Measurements from ENCODE around the gene SLC7A6. TPM values are rescaled to one million over a fixed set of nuclear protein-coding genes. Genes with fewer than 3 reads are reported as not detected.

Gene SLC7A6
- total RNA-seq, 1 donor from 2014 or later = 50.7 TPM

DNA sequence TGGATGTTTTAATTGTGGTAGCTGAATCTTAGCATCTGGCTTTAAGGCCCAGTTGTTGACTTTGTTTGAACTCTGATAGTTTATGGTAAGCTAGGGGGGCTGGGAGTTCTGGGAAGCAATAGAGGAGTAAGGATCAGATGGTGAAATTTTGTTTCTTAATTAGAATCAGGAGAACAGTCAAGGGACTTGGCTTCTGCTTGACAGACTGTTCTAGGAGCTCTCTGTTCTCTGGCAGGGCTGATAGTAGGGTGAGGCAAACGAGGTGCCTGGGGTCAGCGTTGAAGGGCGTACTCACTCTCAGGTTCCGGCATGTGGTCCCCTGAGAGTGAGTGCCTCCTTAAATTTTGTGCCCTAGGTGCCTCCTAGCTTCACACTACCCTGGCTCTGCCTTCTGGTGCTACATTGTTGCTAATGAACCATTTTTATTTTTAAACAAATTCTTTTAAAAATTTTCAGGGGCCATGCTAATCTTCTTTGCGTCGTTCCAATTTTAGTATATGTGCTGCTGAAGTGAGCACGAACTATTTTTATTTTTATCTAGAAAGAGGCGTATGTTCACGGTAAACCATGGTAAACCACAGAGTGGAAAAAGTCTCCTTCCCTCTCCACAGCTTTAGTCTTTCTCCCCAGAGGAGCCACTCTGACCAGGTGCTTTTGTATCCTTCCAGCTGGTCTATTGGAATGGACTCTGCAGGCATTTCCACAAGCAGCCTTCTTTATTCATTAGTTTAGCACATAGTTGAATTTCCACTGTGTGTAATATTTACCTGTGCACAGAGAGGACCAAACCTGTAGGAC is 19.7 kb downstream of the SLC7A6 start:
- Mint-ChIP-seq H3K4me3 (ENCODE audit: unreplicated experiment) (no peak overlapping the region), H3K27ac (ENCODE audit: unreplicated experiment) (peak overlapping the region; percentile 15), H3K4me1 (ENCODE audit: unreplicated experiment) (peaks cover 20% of the 10 kb centered on the region), H3K27me3 (ENCODE audit: unreplicated experiment) (no peaks in the 10 kb centered on the region), H3K36me3 (ENCODE audit: unreplicated experiment) (peaks cover 45% of the 10 kb centered on the region), H3K9me3 (ENCODE audit: unreplicated experiment) (no peaks in the 10 kb centered on the region)
- DNase-seq (ENCODE audit: extremely low spot score, unreplicated experiment) = no peak
- TF ChIP-seq, protein P1, sequence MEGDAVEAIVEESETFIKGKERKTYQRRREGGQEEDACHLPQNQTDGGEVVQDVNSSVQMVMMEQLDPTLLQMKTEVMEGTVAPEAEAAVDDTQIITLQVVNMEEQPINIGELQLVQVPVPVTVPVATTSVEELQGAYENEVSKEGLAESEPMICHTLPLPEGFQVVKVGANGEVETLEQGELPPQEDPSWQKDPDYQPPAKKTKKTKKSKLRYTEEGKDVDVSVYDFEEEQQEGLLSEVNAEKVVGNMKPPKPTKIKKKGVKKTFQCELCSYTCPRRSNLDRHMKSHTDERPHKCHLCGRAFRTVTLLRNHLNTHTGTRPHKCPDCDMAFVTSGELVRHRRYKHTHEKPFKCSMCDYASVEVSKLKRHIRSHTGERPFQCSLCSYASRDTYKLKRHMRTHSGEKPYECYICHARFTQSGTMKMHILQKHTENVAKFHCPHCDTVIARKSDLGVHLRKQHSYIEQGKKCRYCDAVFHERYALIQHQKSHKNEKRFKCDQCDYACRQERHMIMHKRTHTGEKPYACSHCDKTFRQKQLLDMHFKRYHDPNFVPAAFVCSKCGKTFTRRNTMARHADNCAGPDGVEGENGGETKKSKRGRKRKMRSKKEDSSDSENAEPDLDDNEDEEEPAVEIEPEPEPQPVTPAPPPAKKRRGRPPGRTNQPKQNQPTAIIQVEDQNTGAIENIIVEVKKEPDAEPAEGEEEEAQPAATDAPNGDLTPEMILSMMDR (IDR thresholded peaks at IDR 0.05) = no peak

GRCh38 chr16:68284847-68285246 is 20.5 kb downstream of the SLC7A6 start:
- peaks cover 28% of the 10 kb centered on the region for H3K4me1 Mint-ChIP-seq (ENCODE audit: unreplicated experiment)
- H3K4me3 Mint-ChIP-seq (ENCODE audit: unreplicated experiment) = no peak overlapping the region
- DNase-seq (ENCODE audit: extremely low spot score, unreplicated experiment) = no peak
- H3K27me3 Mint-ChIP-seq (ENCODE audit: unreplicated experiment) = no peaks in the 10 kb centered on the region
- H3K9me3 Mint-ChIP-seq (ENCODE audit: unreplicated experiment) = no peaks in the 10 kb centered on the region
- H3K36me3 Mint-ChIP-seq (ENCODE audit: unreplicated experiment) = peaks cover 40% of the 10 kb centered on the region
- H3K27ac Mint-ChIP-seq (ENCODE audit: unreplicated experiment) = no peak overlapping the region
- TF ChIP-seq, protein P1 (IDR thresholded peaks at IDR 0.05) = no peak

DNA sequence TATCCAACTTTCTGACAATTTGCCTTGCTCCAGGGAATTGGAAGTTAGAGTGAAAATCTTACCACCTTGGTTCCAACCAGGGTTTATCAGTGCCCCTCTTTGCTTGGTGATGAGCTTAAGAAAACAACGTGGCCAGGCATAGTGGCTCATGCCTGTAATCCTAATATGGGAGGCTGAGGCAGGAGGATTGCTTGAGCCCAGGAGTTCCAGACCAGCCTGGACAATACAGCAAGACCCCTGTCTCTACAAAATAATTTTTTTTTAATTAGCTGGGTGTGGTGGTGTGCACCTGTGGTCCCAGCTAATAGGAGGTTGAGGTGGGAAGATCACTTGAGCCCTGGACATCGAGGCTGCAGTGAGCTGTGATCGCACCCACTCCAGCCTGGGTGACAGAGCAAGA is 21.4 kb downstream of the SLC7A6 start:
- H3K27ac Mint-ChIP-seq (ENCODE audit: unreplicated experiment) = no peak overlapping the region

DNA sequence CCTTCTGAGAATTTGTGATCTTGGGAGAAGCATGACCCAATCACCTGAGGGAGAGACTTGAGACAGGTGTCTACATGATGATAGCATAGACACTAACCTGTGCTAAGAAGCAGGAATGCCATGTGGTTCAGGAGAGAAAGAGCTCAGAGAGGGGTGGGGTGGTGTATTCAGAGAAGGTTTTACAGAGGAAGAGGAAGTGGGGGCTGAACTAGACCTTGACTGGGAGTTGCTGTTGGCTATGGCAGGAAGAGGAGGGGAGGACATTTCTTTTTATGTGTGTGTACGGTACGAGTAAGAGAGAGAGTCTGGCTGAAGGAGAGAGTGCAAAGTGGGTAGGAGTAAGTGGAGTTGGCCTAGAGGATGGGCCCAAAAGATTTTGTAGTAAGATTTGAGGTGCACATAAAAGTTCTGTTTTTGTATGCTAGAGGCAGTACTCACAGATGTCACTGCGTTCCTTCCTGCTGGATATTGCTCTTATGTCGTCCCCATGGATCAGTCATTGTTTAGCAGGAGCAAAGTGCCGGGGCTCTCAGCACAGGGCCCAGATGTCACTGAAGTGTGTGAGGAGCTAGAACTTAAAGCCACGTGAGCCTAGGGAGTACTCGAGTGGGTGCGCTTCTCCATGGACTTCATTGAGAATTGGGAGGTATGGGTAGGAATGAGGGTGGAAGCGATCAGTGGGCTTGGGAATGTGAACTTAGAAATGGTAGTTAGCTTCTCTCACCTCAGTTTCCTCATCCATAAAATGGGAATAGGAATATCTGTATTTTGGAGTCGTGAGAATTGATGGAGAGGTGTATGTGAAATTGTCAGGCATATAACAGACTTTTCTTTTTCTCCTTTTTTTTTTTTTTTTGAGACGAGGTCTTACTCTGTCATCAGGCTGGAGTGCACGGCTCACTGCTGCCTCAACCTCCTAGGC is 22.1 kb downstream of the SLC7A6 start:
- Mint-ChIP-seq H3K4me1 (ENCODE audit: unreplicated experiment) (peaks cover 41% of the 10 kb centered on the region), H3K27ac (ENCODE audit: unreplicated experiment) (no peak overlapping the region), H3K9me3 (ENCODE audit: unreplicated experiment) (no peaks in the 10 kb centered on the region), H3K36me3 (ENCODE audit: unreplicated experiment) (peaks cover 35% of the 10 kb centered on the region), H3K4me3 (ENCODE audit: unreplicated experiment) (no peak overlapping the region), H3K27me3 (ENCODE audit: unreplicated experiment) (no peaks in the 10 kb centered on the region)
- TF ChIP-seq, protein P1 (IDR thresholded peaks at IDR 0.05) = no peak
- DNase-seq (ENCODE audit: extremely low spot score, unreplicated experiment) = no peak

More for the DNA sequence above, 21.4 kb downstream of the SLC7A6 start:
- Mint-ChIP-seq H3K36me3 (ENCODE audit: unreplicated experiment) (peaks cover 39% of the 10 kb centered on the region), H3K9me3 (ENCODE audit: unreplicated experiment) (no peaks in the 10 kb centered on the region), H3K4me3 (ENCODE audit: unreplicated experiment) (no peak overlapping the region), H3K27me3 (ENCODE audit: unreplicated experiment) (no peaks in the 10 kb centered on the region), H3K4me1 (ENCODE audit: unreplicated experiment) (peaks cover 37% of the 10 kb centered on the region)
- TF ChIP-seq, protein P1 (IDR thresholded peaks at IDR 0.05) = no peak
- DNase-seq (ENCODE audit: extremely low spot score, unreplicated experiment) = no peak
